ENCODE results near the gene BEND5. TPM values are rescaled to one million over a fixed set of nuclear protein-coding genes. Genes with fewer than 3 reads are reported as not detected.

The BEND5 gene
- total RNA-seq, 1 donor from 2014 or later, result 2.3 TPM

GRCh38 chr1:48767975-48768510 is 8.6 kb downstream of the BEND5 start:
- intact Hi-C loops (cut with micrococcal nuclease), result no loop called here

- intact Hi-C loops (cut with micrococcal nuclease), result no loop called here
These were observed 11.4 kb downstream of the BEND5 start for GRCh38 chr1:48765335-48765734.

GRCh38 chr1:48761986-48762385 is 14.7 kb downstream of the BEND5 start:
- intact Hi-C loops (cut with micrococcal nuclease), result no loop called here

GRCh38 chr1:48761411-48761810 is 15.3 kb downstream of the BEND5 start:
- intact Hi-C loops (cut with micrococcal nuclease), result no loop called here

- intact Hi-C loops (cut with micrococcal nuclease), result no loop called here
These were observed 15.8 kb downstream of the BEND5 start for GRCh38 chr1:48760857-48761256.

GRCh38 chr1:48758976-48759375 is 17.7 kb downstream of the BEND5 start:
- intact Hi-C loops (cut with micrococcal nuclease), result no loop called here

GRCh38 chr1:48757363-48757762 is 19.3 kb downstream of the BEND5 start:
- intact Hi-C loops (cut with micrococcal nuclease), result no loop called here

- intact Hi-C loops (cut with micrococcal nuclease), result no loop called here
These were observed 19.9 kb downstream of the BEND5 start for GRCh38 chr1:48756683-48757316.

GRCh38 chr1:48753293-48753692 is 23.4 kb downstream of the BEND5 start:
- intact Hi-C loops (cut with micrococcal nuclease), result no loop called here

GRCh38 chr1:48750109-48750508 is 26.6 kb downstream of the BEND5 start:
- intact Hi-C loops (cut with micrococcal nuclease), result no loop called here

GRCh38 chr1:48749068-48749467 is 27.6 kb downstream of the BEND5 start:
- intact Hi-C loops (cut with micrococcal nuclease), result no loop called here

- intact Hi-C loops (cut with micrococcal nuclease), result no loop called here
These were observed 29.8 kb downstream of the BEND5 start for GRCh38 chr1:48746906-48747305.

- intact Hi-C loops (cut with micrococcal nuclease), result no loop called here
These were observed 32.7 kb downstream of the BEND5 start for GRCh38 chr1:48744032-48744431.

- intact Hi-C loops (cut with micrococcal nuclease), result no loop called here
These were observed 33.2 kb downstream of the BEND5 start for GRCh38 chr1:48743480-48743879.

GRCh38 chr1:48741380-48741779 is 35.3 kb downstream of the BEND5 start:
- intact Hi-C loops (cut with micrococcal nuclease), result no loop called here

- intact Hi-C loops (cut with micrococcal nuclease), result no loop called here
These were observed 36.1 kb downstream of the BEND5 start for GRCh38 chr1:48740621-48741020.

- intact Hi-C loops (cut with micrococcal nuclease), result no loop called here
These were observed 37.6 kb downstream of the BEND5 start for GRCh38 chr1:48739091-48739490.

GRCh38 chr1:48738356-48738755 is 38.3 kb downstream of the BEND5 start:
- intact Hi-C loops (cut with micrococcal nuclease), result no loop called here

GRCh38 chr1:48735796-48736195 is 40.9 kb downstream of the BEND5 start:
- intact Hi-C loops (cut with micrococcal nuclease), result no loop called here

GRCh38 chr1:48730164-48730910 is 46.4 kb downstream of the BEND5 start:
- intact Hi-C loops (cut with micrococcal nuclease), result no loop called here

GRCh38 chr1:48728584-48728983 is 48.1 kb downstream of the BEND5 start:
- intact Hi-C loops (cut with micrococcal nuclease), result no loop called here

- intact Hi-C loops (cut with micrococcal nuclease), result no loop called here
These were observed 50.0 kb downstream of the BEND5 start for GRCh38 chr1:48726557-48727215.

All from T-helper 2 cell treated with Interferon-gamma antibody and Interleukin-4, amounts not matched to agents 100 ng/mL and 5 ng/mL, for 36 hours (primary cell).